Colonic mucosa (tissue), 4 donors: Measurements from ENCODE around the gene RFESD. TPM values are rescaled to one million over a fixed set of nuclear protein-coding genes. Genes with fewer than 3 reads are reported as not detected.
"Not testable (repeated sequence)": the region's sequence is repeated elsewhere in the genome, so short reads cannot be mapped to it uniquely, and the experiment has no call there.

Source experiments
- DNase-seq: peaks from one replicate; pipeline ENCODE4 v3.0.0-alpha.2; 2020
- H3K27ac ChIP-seq: fragments of 200-600 bp; one replicate; pipeline ENCODE4 v1.8.0; 2021
- H3K27me3 ChIP-seq: fragments of 200-600 bp; one replicate; pipeline ENCODE4 v1.8.0; 2021
- H3K36me3 ChIP-seq: fragments of 200-600 bp; one replicate; pipeline ENCODE4 v1.8.0; 2021
- H3K4me1 ChIP-seq: fragments of 200-600 bp; one replicate; pipeline ENCODE4 v1.8.0; 2021; ENCODE audit warnings: mild to moderate bottlenecking
- H3K4me3 ChIP-seq: fragments of 200-600 bp; one replicate; pipeline ENCODE4 v1.8.0; 2021
- H3K9ac ChIP-seq, 2 donors: one replicate each; pipeline ENCODE4 v1.7.0; 2013; ENCODE audit warnings: control low read depth in 2 of 2, low read depth in 2 of 2, low read length in 2 of 2
- H3K9me3 ChIP-seq: fragments of 200-600 bp; one replicate; pipeline ENCODE4 v1.8.0; 2021
- CTCF ChIP-seq: fragments of 200-600 bp; IDR thresholded peaks from one replicate; pipeline ENCODE4 v1.8.0; 2022; ENCODE audit warnings: antibody characterized with exemption, mild to moderate bottlenecking
- intact Hi-C: fragments of 100-400 bp; cut with DNase I; formaldehyde crosslinking; loops from one replicate; pipeline ENCODE4 v1.14.1; 2022
- total RNA-seq, 2 donors: library from RNA; stranded (reverse); fragmentation: NEBNext Ultra II Directional in 1 of 2; extraction: Animal tissue kit (Norgen Biotek cat#: 25700) in 1 of 2; gene quantifications; one replicate each; pipeline ENCODE4 v1.2.1, GENCODE V29; 2021
- donor health status: healthy.
- donor health status: DM: no; HTN: no; CAD: no.
- donor health status: DM: no; HTN: no; CAD: no.

The RFESD gene
- total RNA-seq, 2 donors from 2014 or later = 0.89 to 2.0 TPM

DNA sequence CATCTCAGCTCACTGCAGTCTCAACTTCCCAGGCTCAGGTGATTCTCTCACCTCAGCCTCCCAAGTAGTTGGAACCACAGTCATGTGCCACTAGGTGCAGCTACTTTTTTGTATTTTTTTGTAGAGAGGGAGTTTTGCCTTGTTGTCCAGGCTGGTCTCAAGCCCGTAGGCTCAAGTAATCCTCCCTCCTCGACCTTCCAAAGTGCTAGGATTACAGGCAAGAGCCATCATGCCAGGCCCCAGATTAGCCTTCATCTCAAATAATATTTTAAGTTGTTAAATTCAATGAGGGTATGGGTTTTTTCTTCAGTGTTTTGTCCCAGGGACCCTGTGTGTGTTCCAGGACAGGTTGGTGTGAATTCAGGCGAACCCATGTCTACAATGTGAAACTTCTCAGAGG is 12.5 kb upstream of the RFESD start:
- Histone ChIP-seq H3K4me1 (no peaks in the 10 kb centered on the region), H3K27me3 (no peaks in the 10 kb centered on the region), H3K4me3 (no peak overlapping the region), H3K9me3 (no peaks in the 10 kb centered on the region), H3K36me3 (no peaks in the 10 kb centered on the region), H3K27ac (no peak overlapping the region), H3K9ac (no peak overlapping the region)
- intact Hi-C loops = no loop called here
- DNase-seq = no peak
- TF ChIP-seq CTCF = no peak

GRCh38 chr5:95638632-95639031 is 7.9 kb upstream of the RFESD start:
- Histone ChIP-seq H3K27ac (no peak overlapping the region), H3K9me3 (no peaks in the 10 kb centered on the region), H3K4me3 (no peak overlapping the region), H3K9ac (no peak overlapping the region), H3K27me3 (no peaks in the 10 kb centered on the region), H3K4me1 (no peaks in the 10 kb centered on the region), H3K36me3 (no peaks in the 10 kb centered on the region)
- no peak for DNase-seq
- intact Hi-C loops = no loop called here
- no peak for TF ChIP-seq CTCF

DNA sequence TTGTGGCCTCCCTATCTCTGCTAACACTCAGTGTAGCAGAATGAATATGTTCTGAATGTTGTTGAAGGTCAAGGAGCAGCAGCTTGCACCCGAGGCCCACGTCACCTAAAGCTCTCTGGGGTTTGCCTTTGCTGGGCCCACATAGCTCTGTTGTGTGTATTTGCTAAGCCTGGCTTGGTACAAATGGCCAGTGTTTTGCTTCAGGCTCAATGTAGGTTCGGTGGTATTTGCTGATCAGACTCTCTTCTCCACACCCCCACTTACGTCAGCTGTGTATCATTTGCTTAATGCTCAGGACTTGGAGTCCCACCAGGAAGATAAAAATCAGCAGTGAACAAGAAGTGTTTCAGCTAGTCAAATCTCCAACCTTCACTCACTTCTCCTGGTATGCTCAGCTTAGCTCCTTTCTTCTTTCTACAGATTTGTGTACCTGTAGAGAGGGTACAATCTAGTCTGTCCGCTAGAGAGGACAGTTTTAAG is 4.8 kb upstream of the RFESD start:
- no peaks in the 10 kb centered on the region for H3K9me3 ChIP-seq
- no peak overlapping the region for H3K4me3 ChIP-seq
- no peak overlapping the region for H3K27ac ChIP-seq
- no peaks in the 10 kb centered on the region for H3K27me3 ChIP-seq
- H3K4me1 ChIP-seq = no peaks in the 10 kb centered on the region
- intact Hi-C loops = loop anchor here (5.0 to 10.0 kb wide), 3 partner anchors 141 to 693 kb away; no protein-coding TSS in a partner anchor
- H3K36me3 ChIP-seq = no peaks in the 10 kb centered on the region
- peak overlapping the region in 1 of 2 donors; percentile 3 for H3K9ac ChIP-seq
- no peak for TF ChIP-seq CTCF
- DNase-seq = no peak

DNA sequence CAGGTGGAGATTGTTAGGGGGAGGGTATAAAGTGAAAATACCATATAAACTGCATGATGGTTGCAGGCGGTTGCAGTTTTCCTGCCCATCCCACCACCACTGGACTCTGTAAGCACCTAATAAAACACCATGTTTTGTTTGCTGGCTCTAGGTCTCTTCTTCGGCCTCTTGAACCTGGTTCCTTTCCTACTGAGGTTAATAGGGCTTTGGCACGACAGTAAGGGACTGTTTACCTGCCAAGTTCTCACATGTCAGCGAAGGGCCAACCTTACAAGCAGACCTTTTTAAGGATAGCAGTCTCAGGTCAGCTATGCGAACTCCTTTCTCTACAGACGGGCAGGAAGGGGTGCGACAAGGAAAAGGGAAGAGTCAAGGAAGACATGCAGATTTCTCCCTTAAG is 3.4 kb upstream of the RFESD start:
- H3K9ac ChIP-seq = no peak overlapping the region
- intact Hi-C loops = loop anchor here (5.0 to 10.0 kb wide), 3 partner anchors 139 to 692 kb away; no protein-coding TSS in a partner anchor

DNA sequence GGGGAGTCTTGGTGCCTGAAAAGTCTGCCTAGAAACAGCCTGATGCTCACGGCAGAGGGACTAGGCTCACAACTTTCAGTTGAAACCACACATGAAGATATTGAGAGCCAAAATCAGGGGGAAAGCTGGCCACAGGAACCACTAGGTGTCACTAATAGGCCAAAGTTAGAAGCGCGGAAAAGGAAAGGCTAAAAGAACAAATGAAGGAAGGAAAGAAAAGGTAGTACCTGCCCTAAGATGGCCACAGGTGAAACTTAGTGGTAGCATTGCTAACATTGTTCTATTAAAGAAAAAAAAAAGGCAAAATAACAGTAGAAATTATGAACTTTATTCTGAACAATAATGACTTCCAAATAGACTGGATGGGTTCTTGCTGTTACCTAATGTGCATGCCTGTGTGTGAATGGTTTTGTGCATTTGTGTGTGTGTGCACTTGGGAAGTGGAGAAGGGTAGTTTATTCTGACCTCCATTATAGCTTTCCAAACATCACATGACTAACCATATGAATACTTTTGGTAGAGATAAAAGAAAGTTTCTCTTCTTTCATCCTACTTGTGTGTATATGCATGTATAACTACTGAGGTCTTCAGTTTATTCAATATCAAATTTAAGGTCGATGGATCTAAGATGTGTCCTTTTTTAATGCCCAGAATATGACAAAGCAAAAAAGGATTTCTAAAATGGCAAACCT is 2.1 kb upstream of the RFESD start:
- peak; percentile 62 for DNase-seq
- Histone ChIP-seq H3K9me3 (no peaks in the 10 kb centered on the region), H3K4me3 (no peak overlapping the region), H3K9ac (no peak overlapping the region), H3K4me1 (no peaks in the 10 kb centered on the region), H3K36me3 (no peaks in the 10 kb centered on the region), H3K27ac (no peak overlapping the region), H3K27me3 (no peaks in the 10 kb centered on the region)
- TF ChIP-seq CTCF = peak; percentile 47
- intact Hi-C loops = loop anchor here (5.0 to 10.0 kb wide), 3 partner anchors 138 to 690 kb away; no protein-coding TSS in a partner anchor

More for the DNA sequence above, 3.4 kb upstream of the RFESD start:
- DNase-seq = no peak
- Histone ChIP-seq H3K9me3 (no peaks in the 10 kb centered on the region), H3K4me1 (no peaks in the 10 kb centered on the region), H3K36me3 (no peaks in the 10 kb centered on the region), H3K27me3 (no peaks in the 10 kb centered on the region), H3K4me3 (no peak overlapping the region), H3K27ac (no peak overlapping the region)
- no peak for TF ChIP-seq CTCF

- H3K4me1 ChIP-seq, H3K27me3 ChIP-seq, H3K9me3 ChIP-seq, DNase-seq, H3K36me3 ChIP-seq: not testable (repeated sequence)
- Histone ChIP-seq H3K27ac (peak overlapping the region; percentile 91), H3K4me3 (peak overlapping the region; percentile 51), H3K9ac (peak overlapping the region in 1 of 2 donors; percentile 82)
- intact Hi-C loops = loop anchor here (10.0 kb wide), 1 partner anchor 689 kb away; no protein-coding TSS in a partner anchor
Measured at GRCh38 chr5:95646226-95646568, 380 bp upstream of the RFESD start.
